ENCODE results near the gene METTL25. TPM values are rescaled to one million over a fixed set of nuclear protein-coding genes. Genes with fewer than 3 reads are reported as not detected.

METTL25 gene
- total RNA-seq (2013; cell fraction: nucleolus; rRNA removed), result 28.1 and 29.7 TPM in 2 replicates
- total RNA-seq (2014; rRNA removed), result 7.5 and 12.6 TPM in 2 replicates
- total RNA-seq (2014; rRNA removed; fragmentation: Illumina TruSeq; extraction: Trizol), result 9.9 and 10.0 TPM in 2 replicates
- 8.5 and 11.3 TPM in 2 replicates for total RNA-seq (2021)
- 2.9 TPM for polyA plus RNA-seq (2011; ENCODE audit: low read depth)
- 11.0 and 20.3 TPM in 2 replicates for polyA plus RNA-seq (2011; rRNA removed)
- polyA plus RNA-seq (2011; cell fraction: cytosol; rRNA removed), result 2.5 and 5.1 TPM in 2 replicates
- 25.1 and 29.4 TPM in 2 replicates for polyA plus RNA-seq (2011; cell fraction: nucleus; rRNA removed)
- 4.0 and 5.3 TPM in 2 replicates for polyA plus RNA-seq (2012)
- 5.6 and 8.4 TPM in 2 replicates for polyA plus RNA-seq (2014; fragmentation: Illumina TruSeq; extraction: Trizol)
- polyA plus RNA-seq (2014; fragmentation: Nextera tagmentation; extraction: Ambion mirVana), result 1 to 10 TPM; 6.6 to 7.0 TPM
- 5.8 and 7.1 TPM in 2 replicates for polyA plus RNA-seq (2014; rRNA removed)
- 10 to 100 TPM in 1 of 2 experiments, 1 to 10 TPM in 1; 8.4 to 11.2 TPM for polyA plus RNA-seq (2016; fragmentation: Nextera tagmentation; extraction: Ambion mirVana)
- polyA minus RNA-seq (2011; rRNA and poly(A)+ RNA removed), result 8.9 and 16.7 TPM in 2 replicates
- 4.8 and 6.5 TPM in 2 replicates for polyA minus RNA-seq (2011; cell fraction: cytosol; rRNA and poly(A)+ RNA removed)
- 31.6 and 56.0 TPM in 2 replicates for polyA minus RNA-seq (2011; cell fraction: nucleus; rRNA and poly(A)+ RNA removed)
- Bru-seq, nascent RNA, result percentile 62 among the genes with signal in this experiment
- percentile 58 among the genes with signal in this experiment for BruChase-seq, experiment 1, labeled RNA remaining after a 6-hour chase
- percentile 66 among the genes with signal in this experiment for BruChase-seq, experiment 2, labeled RNA remaining after a 2-hour chase
- long read RNA-seq, experiment 1, partial matches to known transcripts, result 0 of 4 reads
- long read RNA-seq, experiment 1, other reads (novel, unspliced or antisense), result 1 of 4 reads
- long read RNA-seq, experiment 2, transcript METTL25-201 (12 exons, 2,093 nt), result major isoform, 60 of 98 reads
- long read RNA-seq, experiment 2, transcript METTL25-204 (4 exons, 743 nt), result minor isoform, 9 of 98 reads
- long read RNA-seq, experiment 2, partial matches to known transcripts, result 10 of 98 reads
- long read RNA-seq, experiment 2, other reads (novel, unspliced or antisense), result 19 of 98 reads

DNA sequence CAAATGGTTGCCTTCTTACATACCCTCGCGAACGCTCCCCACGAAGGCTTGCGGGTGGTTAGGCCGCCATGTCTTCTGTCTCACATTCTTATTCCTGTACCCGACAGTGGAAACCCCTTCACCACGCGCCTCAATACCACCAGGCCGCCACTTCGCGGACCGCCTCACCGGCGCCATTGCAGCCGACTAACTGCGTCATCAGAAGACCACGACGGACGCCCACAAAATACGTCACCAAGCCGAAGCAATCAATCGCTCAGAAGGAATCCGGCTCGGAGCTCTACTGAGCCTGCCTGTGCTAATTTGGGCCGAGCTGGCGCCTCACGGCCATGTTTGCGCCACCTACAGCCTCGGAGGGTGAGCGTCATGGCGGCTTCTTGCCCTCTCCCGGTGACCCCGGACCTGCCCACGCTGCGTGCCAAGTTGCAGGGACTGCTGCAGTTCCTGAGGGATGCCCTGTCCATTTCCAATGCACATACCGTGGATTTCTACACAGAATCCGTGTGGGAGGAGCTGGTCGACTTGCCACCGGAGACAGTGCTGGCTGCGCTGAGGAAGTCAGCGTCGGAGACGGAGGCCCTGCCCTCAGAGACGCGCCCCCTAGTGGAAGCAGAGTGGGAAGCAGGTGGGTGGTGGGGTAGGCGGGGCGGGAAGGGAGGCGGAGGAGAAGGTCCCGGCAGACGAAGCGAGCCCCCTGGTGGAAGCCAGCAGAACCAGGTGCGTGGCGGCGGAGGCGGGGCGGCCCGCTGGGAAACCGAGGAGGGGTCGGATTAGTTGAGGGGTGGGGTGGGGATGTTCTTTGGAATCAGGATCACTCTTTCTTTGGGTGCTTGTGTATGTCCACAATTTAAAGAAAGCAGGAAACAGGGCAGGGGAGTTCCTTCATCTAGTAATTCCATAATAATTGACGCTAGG, at the start of gene METTL25, which contains the start of gene CCDC59:
Gene METTL25 (plus strand): TSS at position 330 of the 915 bp plus-strand sequence. CDS start 37 bp downstream, at position 367.
Gene CCDC59 (minus strand): TSS at position 188 of the 915 bp plus-strand sequence. CDS start 11 bp downstream, at position 177.
- peaks cover 0 to 8% of the 10 kb centered on the region in 2 experiments; a peak in 2 of 4 replicates for H3K36me3 ChIP-seq (ENCODE audit: control insufficient read depth in 2 of 2, insufficient read depth in 2 of 2, low read length in 1 of 2)
- H3K9me3 ChIP-seq (replicated peaks; ENCODE audit: control insufficient read depth, insufficient read depth, low read length), result no peaks in the 10 kb centered on the region; the same call in 2 of the 3 replicates
- peak within 1 kb of the TSS; percentile 100 for H2AFZ ChIP-seq (ENCODE audit: control insufficient read depth, low read depth, low read length)
- BruUV-seq (replicated peaks), result no TSS peak
- H3K4me3 ChIP-seq, result peak within 1 kb of the TSS; percentile 91
- no peaks in the 10 kb centered on the region for H4K20me1 ChIP-seq (ENCODE audit: control insufficient read depth, insufficient read depth)
- H3K4me1 ChIP-seq (ENCODE audit: control insufficient read depth, insufficient read depth, low read length), result no peaks in the 10 kb centered on the region
- ChIA-PET POLR2A (interaction anchor here (1.6 kb wide), 1 partner anchor 398 kb away, joined by 6 read pairs; no protein-coding TSS in a partner anchor), SMC1A (ENCODE audit: uncharacterized antibody, unreplicated experiment) (interaction anchor here (1.0 to 2.7 kb wide), 6 partner anchors 9 to 714 kb away, joined by 3 to 12 read pairs (median 4); no protein-coding TSS in a partner anchor), RAD21 (ENCODE audit: unreplicated experiment) (interaction anchor here (0.7 to 1.5 kb wide), 10 partner anchors 29 to 748 kb away, joined by 3 to 5 read pairs (median 4); partner anchors contain the start of gene TMTC2), CTCF (interaction anchor here (0.6 to 4.2 kb wide), 33 partner anchors 9 to 785 kb away, joined by 3 to 33 read pairs (median 4); partner anchors contain the start of gene TMTC2)
- H3K27ac ChIP-seq (ENCODE audit: control insufficient read depth, insufficient read depth), result peak within 1 kb of the TSS; percentile 99
- in situ Hi-C loops (cut with MboI), result loop anchor here (25.0 kb wide), 1 partner anchor 1546 kb away; no protein-coding TSS in a partner anchor
- H3K4me2 ChIP-seq (ENCODE audit: control insufficient read depth, insufficient read depth), result peak within 1 kb of the TSS; percentile 91
- under 1% methylated on average over 58 of the region's 61 CpGs for WGBS (ENCODE audit: insufficient coverage, insufficient replicate concordance, low lambda C conversion rate, missing lambda C conversion rate)
- H3K79me2 ChIP-seq (ENCODE audit: control insufficient read depth, insufficient read depth, low read length), result peaks cover 32% of the 10 kb centered on the region
- peak within 1 kb of the TSS; percentile 96 for H3K9ac ChIP-seq (ENCODE audit: control insufficient read depth, insufficient read depth, low read length)
- DNase-seq (ENCODE audit: low read depth, low spot score), result peak; percentile 90
- intact Hi-C loops (cut with micrococcal nuclease; ENCODE audit: unreplicated experiment), result loop anchor here (10.0 kb wide), 1 partner anchor 404 kb away; no protein-coding TSS in a partner anchor
- peak; percentile 98 for FAIRE-seq
- H3K27me3 ChIP-seq (replicated peaks in 1 of 2; ENCODE audit: control insufficient read depth in 2 of 2, insufficient read depth in 2 of 2, low read length in 1 of 2), result no peaks in the 10 kb centered on the region
- ATAC-seq, result peak; percentile 93
- TF ChIP-seq MEF2A (IDR thresholded peaks at IDR 0.05; ENCODE audit: insufficient read depth, low read depth, low read length), result peak; percentile 100
- no peak for TF ChIP-seq FOS (IDR thresholded peaks at IDR 0.05; ENCODE audit: borderline replicate concordance, extremely low read depth, insufficient read length)
- peak; percentile 99 for TF ChIP-seq POLR2AphosphoS2 (IDR thresholded peaks at IDR 0.05; ENCODE audit: low read depth, low read length)
- peak; percentile 94; the same call in 2 of the 3 replicates for TF ChIP-seq POU2F2 (IDR thresholded peaks at IDR 0.05; ENCODE audit: borderline replicate concordance, low read depth, low read length)
- TF ChIP-seq ETV6 (conservative IDR thresholded peaks at IDR 0.05 in 1 of 2, IDR thresholded peaks at IDR 0.05 in 1 of 2; ENCODE audit: borderline replicate concordance in 1 of 2, low read depth in 1 of 2), result no peak; a peak in 1 of 4 replicates
- TF ChIP-seq TCF3 (IDR thresholded peaks at IDR 0.05; ENCODE audit: borderline replicate concordance, insufficient read depth, low read depth, low read length), result no peak; the same call in 1 of the 2 replicates
- TF ChIP-seq SMAD1 (IDR thresholded peaks at IDR 0.05; ENCODE audit: low read depth, partially characterized antibody), result peak; percentile 75
- peak; percentile 100 for TF ChIP-seq NBN (IDR thresholded peaks at IDR 0.05)
- TF ChIP-seq NFXL1 (IDR thresholded peaks at IDR 0.05; ENCODE audit: borderline replicate concordance), result no peak
- peak; percentile 47; the same call in 1 of the 2 replicates for TF ChIP-seq MTA3 (IDR thresholded peaks at IDR 0.05; ENCODE audit: borderline replicate concordance, low read length)
- TF ChIP-seq, protein P1, sequence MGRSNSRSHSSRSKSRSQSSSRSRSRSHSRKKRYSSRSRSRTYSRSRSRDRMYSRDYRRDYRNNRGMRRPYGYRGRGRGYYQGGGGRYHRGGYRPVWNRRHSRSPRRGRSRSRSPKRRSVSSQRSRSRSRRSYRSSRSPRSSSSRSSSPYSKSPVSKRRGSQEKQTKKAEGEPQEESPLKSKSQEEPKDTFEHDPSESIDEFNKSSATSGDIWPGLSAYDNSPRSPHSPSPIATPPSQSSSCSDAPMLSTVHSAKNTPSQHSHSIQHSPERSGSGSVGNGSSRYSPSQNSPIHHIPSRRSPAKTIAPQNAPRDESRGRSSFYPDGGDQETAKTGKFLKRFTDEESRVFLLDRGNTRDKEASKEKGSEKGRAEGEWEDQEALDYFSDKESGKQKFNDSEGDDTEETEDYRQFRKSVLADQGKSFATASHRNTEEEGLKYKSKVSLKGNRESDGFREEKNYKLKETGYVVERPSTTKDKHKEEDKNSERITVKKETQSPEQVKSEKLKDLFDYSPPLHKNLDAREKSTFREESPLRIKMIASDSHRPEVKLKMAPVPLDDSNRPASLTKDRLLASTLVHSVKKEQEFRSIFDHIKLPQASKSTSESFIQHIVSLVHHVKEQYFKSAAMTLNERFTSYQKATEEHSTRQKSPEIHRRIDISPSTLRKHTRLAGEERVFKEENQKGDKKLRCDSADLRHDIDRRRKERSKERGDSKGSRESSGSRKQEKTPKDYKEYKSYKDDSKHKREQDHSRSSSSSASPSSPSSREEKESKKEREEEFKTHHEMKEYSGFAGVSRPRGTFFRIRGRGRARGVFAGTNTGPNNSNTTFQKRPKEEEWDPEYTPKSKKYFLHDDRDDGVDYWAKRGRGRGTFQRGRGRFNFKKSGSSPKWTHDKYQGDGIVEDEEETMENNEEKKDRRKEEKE (IDR thresholded peaks at IDR 0.05), result no peak
- TF ChIP-seq TAF1 (IDR thresholded peaks at IDR 0.05; ENCODE audit: borderline replicate concordance, low read depth, low read length), result peak; percentile 96
- TF ChIP-seq IKZF1 (conservative IDR thresholded peaks at IDR 0.05), result peak; percentile 97
- no peak for TF ChIP-seq JUNB (IDR thresholded peaks at IDR 0.05)
- TF ChIP-seq NR2F1 (conservative IDR thresholded peaks at IDR 0.05), result peak; percentile 100

Data from GM12878 (cell line).